GM18526 (cell line): ENCODE results near the gene C12orf43.

Experiments
- POLR2A ChIP-seq: IDR thresholded peaks from 3 replicates; pipeline ENCODE4 v1.6.1; 2011; ENCODE audit not compliant: insufficient read length; ENCODE audit errors: extremely low read depth

Gene C12orf43

DNA sequence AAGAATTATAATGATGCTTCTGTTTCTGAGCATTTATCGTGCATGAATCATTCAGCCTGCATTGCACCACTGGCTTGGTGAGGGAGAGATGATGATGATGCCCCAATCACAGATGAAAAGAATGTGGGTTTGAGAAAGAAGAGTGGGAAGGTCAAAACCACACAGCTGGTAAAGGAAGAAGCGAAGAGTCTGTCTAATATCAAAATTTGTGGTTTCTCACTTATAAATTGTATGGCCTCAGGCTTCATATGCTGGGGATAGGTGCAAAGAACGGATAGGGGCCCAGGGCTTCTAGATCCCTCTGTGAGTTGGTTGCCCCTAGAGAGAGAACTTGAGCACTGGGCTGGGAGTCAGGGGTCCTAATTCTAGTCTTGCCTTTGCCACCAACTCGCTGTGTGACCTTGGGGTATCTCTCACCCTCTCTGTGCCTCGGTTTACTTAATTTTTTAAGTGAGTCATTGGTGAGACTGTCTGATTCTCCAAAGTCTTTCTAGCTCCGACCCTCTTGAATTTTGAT is 20.6 kb upstream of the C12orf43 start:
- TF ChIP-seq POLR2A: no peak

DNA sequence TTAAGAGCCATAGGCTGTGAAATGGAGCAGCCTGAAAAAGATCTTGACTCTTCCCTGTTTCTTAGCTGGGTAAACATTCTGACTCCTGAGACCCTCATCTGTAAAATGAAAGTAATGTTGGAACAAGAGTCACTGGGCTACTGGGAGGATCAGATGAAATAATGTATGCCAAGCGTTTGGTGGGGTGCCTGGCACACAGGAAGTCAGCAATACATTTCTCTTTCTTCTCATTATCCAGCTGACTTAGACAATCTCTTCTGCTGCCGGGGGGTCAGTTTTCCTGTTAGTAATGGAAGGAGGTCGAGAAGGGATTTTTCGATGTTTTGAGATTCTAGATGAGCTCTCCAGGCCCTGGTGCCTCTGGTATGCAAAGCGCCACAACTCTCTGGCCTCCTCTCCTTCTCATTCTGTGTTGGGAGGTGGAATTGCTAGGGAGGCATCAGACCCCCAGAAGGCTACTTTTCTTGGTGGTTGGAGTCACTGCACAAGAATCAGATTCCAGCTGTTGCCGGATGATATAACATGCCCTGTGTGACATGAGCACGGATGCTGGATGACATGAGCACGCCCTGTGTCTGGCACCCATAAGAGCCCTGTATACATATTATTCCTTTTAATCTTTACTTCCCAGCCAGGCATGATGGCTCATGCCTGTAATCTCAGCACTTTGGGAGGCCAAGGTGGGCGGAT is 18.5 kb upstream of the C12orf43 start:
- no peak for TF ChIP-seq POLR2A

DNA sequence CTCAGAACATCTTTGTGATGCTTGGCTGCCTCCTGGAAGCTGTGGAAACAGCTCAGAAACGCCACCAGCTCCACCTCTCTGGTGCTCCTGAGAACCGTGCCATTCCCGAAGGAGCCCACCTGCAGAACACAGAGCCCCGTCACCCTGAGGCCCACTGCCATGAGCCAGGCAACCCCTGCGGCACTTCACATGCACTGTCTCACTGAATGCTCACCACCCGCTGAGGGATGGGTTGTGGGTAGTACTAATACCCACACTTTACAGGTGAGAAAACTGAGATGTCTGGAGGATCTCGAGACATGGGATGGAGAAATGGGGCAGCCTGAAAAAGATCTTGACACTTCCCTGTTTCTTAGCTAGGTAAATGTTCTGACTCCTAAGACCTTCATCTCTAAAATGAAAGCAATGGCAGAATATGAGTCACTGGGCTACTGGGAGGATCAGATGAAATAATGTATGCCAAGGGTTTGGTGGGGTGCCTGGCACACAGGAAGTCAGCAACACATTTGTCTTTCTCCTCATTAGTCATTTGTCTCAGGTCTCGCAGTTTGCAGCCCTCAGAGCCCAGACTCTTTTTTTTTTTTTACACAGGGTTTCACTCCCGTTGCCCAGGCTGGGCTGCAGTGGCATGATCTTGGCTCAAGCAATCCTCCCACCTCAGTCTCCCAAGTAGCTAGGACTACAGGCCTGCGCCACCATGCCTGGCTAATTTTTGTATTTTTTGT is 17.5 kb upstream of the C12orf43 start:
- TF ChIP-seq POLR2A: no peak

DNA sequence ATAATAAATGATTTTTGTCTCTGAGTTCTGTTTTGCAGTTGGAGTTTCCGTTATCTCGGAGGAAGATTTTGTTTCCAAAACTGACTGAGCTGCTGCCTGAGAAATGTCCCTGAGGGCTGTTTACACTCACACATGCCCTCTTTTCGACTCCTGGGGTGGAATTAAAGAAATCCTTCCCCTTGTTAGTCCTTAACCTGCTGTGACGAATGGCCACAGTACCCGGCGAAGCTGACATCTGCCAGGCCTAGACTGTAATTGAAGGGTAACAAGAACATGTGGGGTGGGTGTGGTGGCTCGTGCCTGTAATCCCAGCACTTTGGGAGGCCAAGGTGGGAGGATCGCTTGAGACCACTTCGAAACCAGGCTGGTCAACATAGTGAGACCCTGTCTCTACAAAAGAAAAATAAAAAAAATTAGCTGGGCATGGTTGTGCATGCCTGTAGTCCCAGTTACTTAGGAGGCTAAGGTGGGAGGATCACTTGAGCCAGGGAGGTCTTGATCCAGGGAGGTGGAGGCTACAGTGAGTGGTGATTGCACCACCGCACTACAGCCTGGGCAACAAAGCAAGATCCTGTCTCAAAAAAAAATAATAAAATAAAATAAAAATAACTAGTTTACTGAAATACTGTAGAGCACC is 14.4 kb upstream of the C12orf43 start:
- no peak for TF ChIP-seq POLR2A

DNA sequence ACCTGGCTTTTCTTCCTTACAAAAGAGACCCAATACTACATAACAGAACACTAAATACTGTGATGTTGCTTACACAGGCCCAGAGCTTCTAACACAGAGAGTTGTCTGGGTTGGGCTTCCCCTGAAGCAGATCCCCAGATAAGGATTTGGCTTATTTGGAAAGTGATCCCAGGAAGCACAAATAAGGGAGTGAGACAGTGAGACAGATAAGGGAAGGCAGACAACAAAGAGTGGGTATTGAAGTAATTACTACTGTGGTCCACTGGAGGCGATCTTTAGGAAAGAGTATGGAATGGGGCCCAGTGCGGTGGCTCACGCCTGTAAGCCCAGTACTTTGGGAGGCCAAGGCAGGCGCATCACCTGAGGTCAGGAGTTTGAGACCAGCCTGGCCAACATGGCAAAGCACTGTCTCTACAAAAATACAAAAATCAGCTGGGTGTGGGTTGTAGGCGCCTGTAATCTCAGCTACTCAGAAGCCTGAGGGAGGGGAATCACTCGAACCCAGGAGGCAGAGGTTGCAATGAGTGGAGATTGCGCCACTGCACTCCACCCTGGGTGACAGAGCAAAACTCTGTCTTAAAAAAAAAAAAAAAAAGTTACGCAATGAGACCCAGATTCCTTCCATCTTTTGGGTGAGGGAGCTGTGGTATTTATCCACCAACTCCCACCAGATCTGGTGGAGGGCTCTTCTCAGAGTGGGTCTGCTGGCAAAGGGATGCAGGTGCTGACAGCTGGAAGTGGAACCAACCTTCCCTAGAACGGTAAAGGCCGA is 10.2 kb upstream of the C12orf43 start:
- TF ChIP-seq POLR2A: no peak

DNA sequence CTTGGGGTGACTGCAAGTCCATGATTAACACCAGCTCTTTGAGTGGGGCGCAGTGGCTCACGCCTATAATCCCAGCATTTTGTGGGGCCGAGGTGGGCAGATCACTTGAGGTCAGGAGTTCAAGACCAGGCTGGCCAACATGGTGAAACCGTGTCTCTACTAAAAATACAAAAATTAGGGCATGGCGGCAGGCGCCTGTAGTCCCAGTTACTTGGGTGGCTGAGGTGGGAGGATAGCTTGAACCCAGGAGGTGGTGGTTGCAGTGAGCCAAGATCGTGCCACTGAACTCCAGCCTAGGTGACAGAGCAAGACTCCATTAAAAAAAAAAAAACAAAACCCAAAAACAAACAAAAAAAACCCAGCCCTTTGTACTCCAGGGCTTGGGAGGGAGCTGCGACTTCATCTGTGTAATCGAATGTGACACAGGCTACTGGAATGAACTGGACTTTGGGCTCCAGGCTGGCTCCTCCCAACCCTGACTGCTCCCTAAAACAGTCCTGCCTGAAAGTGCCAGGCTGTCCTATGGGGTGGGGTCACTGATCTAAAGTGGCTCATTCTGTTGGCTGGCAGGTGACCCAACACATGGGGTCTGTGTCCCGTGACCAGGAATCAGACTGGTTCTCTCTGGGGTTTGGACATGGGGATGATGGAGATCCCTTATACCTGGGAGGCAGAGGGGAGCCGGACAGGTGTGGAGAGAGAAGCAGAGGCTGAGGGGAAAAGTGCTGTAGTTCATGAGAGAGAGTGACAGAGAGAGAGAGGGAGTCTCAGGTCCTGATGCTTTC is 9.3 kb upstream of the C12orf43 start:
- no peak for TF ChIP-seq POLR2A

DNA sequence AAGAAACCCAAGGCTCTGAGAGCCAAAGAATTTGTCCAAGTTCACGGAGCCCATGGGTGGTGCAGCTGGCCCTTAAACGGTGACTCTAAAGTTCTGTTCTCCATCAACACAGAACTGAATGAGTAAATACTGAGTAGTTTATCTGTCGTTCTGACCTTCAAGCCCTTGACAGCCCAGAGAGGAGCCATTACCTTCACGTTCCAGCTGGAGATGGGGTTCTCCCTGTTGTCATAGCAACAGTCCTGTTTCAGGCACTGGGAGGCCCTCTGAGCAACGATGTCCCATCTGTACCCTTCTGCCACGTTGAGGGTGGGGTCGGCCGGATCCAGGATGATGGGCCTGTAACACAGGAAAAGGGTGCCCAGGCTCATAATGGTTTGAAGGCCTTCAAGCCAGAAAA is 7.5 kb upstream of the C12orf43 start:
- TF ChIP-seq POLR2A: no peak

DNA sequence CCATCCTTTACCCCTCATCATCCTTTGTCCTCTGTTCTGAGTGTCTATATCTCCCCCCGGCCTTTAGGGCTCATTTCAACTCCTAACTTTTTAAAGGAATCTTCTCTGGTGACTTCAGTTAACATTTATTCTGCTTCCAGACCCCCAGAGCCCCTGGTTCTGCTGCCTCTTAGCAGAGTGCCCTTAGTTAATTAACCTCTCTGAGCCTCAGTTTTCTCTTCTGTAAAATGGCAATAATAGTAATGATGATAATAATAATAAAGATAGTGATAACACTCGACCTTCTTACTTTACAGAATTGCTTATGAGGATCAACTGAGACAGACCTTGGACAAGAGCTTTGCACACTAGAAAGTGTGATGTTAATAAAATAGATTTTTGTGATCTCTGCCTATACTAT is 6.4 kb upstream of the C12orf43 start:
- TF ChIP-seq POLR2A: no peak

DNA sequence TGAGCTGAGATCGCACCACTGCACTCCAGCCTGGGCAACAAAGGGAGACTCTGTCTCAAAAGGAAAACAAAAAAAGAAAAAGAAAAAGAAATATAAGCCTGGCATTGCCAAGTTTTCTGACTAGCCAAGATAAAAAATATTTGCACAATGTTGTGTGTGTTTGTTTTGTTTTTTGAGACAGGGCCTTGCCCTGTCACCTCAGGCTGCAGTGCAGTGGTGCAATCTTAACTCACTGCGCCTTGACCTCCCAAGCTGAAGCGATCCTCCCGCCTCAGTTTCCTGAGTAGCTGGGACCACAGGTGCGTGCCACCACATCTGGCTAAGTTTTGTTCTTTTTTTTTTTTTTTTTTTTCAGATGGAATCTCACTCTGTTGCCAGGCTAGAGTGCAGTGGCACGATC is 5.5 kb upstream of the C12orf43 start:
- TF ChIP-seq POLR2A: no peak

DNA sequence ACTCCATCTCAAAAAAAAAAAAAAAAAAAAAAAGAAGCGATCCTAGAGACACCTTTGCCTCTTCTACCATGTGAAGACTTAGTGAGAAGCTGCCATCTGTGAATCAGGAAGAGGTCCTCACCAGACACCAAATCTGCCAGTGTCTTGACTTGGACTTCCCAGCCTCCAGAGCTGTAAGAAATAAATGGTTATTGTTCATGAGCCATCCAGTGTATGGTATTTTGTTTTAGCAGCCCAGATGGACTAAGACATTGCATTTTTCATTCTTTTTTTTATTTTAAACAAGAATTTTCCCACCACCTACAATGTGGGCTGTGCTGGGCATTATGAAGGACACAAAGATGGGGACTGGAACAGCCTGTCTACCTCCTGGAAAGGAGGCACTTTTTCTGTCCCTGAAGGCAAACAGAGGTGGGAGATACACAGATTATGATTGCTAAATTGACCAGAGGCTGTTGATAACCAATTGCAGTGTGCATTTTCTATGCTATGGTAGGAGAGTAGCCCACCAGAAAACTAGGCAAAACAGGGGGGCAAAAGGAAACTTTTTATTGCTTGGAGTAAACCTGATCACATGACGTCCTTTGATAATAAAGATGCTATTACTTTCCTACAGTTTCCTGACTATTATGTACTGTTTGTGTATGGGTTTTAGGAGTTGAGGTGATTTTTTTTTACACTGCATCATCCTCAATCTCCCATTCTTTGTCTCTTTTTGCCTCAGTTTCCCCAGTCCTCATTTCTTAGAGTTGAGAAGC is 2.8 kb upstream of the C12orf43 start:
- TF ChIP-seq POLR2A: no peak

DNA sequence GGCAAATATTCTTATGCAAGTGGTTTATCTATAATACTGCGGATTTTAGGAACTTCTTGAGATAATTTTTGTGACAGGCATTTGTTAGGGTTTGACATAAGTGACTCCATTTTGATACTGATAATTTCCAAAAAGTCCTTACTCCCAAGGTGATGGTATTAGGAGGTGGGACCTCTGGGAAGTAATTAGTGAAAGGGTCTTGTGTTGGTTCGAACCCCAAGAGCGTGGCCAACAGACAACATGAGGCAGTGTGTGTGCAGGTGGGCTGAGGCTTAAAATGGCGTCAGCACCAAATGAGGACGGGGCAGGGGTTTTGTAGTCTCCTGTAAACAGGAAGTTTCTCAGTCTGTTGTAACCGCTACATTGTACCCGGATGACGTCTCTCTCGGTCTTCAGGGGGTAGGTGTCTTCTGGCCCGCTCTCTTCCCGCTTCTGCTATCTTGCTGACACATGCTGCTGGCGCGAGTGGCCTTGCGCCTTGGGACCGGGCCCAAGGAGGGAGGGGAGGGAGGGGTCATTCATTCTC is 1.7 kb upstream of the C12orf43 start:
- TF ChIP-seq POLR2A: no peak

DNA sequence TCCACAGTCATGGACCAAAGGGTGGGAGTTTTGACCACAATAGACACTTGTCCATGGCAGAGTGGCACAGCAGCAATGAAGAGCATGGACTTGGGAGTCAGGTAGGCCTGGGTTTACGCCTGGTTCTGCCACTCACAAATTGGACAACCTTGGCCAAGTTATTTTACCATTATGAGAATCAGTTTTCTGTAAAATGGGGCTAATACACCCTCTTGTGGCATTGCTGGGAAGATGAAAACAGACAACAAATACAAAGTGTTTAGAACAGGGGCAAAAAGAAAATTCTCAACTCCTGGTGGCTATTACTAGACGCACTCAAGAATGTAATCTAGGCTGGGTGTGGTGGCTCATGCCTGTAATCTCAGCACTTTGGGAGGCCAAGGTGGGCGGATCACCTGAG is 2.6 kb downstream of the C12orf43 start:
- TF ChIP-seq POLR2A: no peak

DNA sequence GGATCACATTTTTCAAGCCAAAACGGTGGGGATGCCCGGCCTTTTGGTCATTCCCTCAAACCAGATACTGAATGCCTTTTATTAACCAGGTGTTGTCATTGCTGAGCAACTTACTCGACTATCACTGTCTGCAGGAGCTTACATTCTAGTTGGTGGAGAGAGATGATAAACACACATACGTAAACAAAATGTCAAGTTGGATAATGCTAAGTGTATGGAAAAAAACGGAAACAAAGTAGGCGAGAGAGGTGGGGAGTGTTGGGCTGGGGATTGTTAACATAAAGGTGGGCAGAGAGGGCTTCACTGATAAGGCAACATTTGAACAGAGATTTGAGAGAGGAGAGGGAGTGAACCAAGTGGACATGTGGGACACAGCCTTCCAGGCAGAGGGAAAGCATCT is 4.5 kb downstream of the C12orf43 start:
- TF ChIP-seq POLR2A: no peak

DNA sequence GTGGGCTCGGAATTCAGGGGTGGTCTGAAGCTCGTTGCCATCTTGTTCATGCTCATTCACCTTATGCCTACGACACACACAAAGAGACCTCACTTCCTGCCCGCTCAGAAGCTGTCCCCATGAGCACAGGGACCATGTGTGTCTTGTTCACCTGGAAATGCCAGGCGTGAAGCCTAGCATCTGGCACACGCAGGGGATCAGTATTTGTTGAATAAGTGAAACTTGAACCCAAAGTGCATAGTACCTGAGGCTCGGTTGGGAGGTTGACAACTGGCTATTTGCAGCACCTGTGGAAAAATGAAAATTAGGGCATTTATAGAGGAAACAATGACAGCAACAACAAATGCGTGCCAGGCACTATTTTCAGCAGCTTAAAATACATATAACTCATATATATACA is 5.4 kb downstream of the C12orf43 start:
- TF ChIP-seq POLR2A: no peak
